ENCODE results near the gene NPEPPS. TPM values are rescaled to one million over a fixed set of nuclear protein-coding genes. Genes with fewer than 3 reads are reported as not detected.

NPEPPS gene
- total RNA-seq, 1 experiment from 2014 or later, result 117 TPM

DNA sequence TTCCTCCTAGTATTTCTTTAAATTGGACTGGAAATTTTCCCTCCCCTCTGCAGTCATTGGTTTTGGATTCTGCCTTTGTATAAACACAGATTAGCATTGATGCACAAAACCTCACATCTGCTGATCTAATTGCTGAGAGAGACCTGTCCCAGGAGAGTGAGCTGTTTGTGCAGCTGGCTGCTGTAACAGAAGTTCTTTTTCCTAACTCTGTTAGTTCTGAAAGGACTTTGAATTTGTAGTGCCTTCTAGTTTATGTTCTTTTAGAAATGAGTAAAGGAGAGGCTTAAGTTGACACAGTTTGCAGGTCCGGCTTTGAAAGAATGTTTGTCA, 73.7 kb downstream of the NPEPPS start:
- no peak overlapping the region for H2AFZ ChIP-seq (ENCODE audit: low read length)
- H3K4me2 ChIP-seq (ENCODE audit: insufficient read depth, insufficient read length, low read length), result no peak overlapping the region
- no peaks in the 10 kb centered on the region for H3K27me3 Mint-ChIP-seq (ENCODE audit: low read depth)
- H3K4me1 ChIP-seq (ENCODE audit: insufficient read depth, low read length), result no peaks in the 10 kb centered on the region
- no peak overlapping the region for H3K27ac ChIP-seq (ENCODE audit: insufficient read length, low read depth, low read length)
- no peak overlapping the region for H3K23ac ChIP-seq (ENCODE audit: insufficient read length, low read depth, low read length)
- no peak overlapping the region for H2AK5ac ChIP-seq (ENCODE audit: insufficient read length, low read length)
- H3K4me1 Mint-ChIP-seq, result no peaks in the 10 kb centered on the region
- no peaks in the 10 kb centered on the region for H3K23me2 ChIP-seq (ENCODE audit: insufficient read length, low read depth, low read length, poor library complexity, severe bottlenecking)
- no peak overlapping the region for H2BK5ac ChIP-seq (ENCODE audit: insufficient read length, low read length)
- H3T11ph ChIP-seq (ENCODE audit: low read length), result no peak overlapping the region
- H3K4ac ChIP-seq (ENCODE audit: low read depth, low read length), result no peak overlapping the region
- no peak overlapping the region for H4K8ac ChIP-seq (replicated peaks; ENCODE audit: insufficient read length, low read depth, low read length)
- no peak for TF ChIP-seq CTCF (conservative IDR thresholded peaks at IDR 0.05)
- H3K27me3 ChIP-seq (ENCODE audit: insufficient read depth, low read length), result no peaks in the 10 kb centered on the region
- no peaks in the 10 kb centered on the region for H4K20me1 ChIP-seq (ENCODE audit: control insufficient read depth, insufficient read depth, insufficient read length)
- no peak overlapping the region for H4K5ac ChIP-seq (ENCODE audit: insufficient read length, low read depth, low read length)
- no peak overlapping the region for H3K4me3 Mint-ChIP-seq
- H3K18ac ChIP-seq (ENCODE audit: insufficient read length, low read depth, low read length), result no peak overlapping the region
- no peak overlapping the region for H4K91ac ChIP-seq (ENCODE audit: insufficient read length, low read depth, low read length)
- WGBS (ENCODE audit: extremely low coverage, insufficient read length, low lambda C conversion rate), result no CpG with 5 or more reads among the region's 1 CpG
- no peaks in the 10 kb centered on the region for H3K9me3 Mint-ChIP-seq
- no peak overlapping the region for H2BK15ac ChIP-seq (ENCODE audit: low read depth, low read length)
- no peak overlapping the region for H3K56ac ChIP-seq (ENCODE audit: insufficient read length, low read depth, low read length)
- no peaks in the 10 kb centered on the region for H3K79me2 ChIP-seq (ENCODE audit: insufficient read depth, low read length)
- no peak overlapping the region for H2BK12ac ChIP-seq (ENCODE audit: insufficient read length, low read depth, low read length)
- no peak overlapping the region for H2BK120ac ChIP-seq (ENCODE audit: low read depth, low read length, poor library complexity, severe bottlenecking)
- no peak overlapping the region for H3K27ac Mint-ChIP-seq
- H3K9me3 ChIP-seq (ENCODE audit: control insufficient read depth, low read depth, low read length), result no peaks in the 10 kb centered on the region
- no peaks in the 10 kb centered on the region for H3K79me1 ChIP-seq (ENCODE audit: insufficient read depth, low read depth, low read length, poor library complexity, severe bottlenecking)
- no peak overlapping the region for H2BK20ac ChIP-seq (ENCODE audit: low read depth, low read length, poor library complexity, severe bottlenecking)
- H3K9ac ChIP-seq (ENCODE audit: extremely low read depth, insufficient read length, low read length), result no peak overlapping the region
- DNase-seq, result no peak
- peaks cover 17 to 74% (median 72%) of the 10 kb centered on the region in 3 experiments for H3K36me3 Mint-ChIP-seq (ENCODE audit: insufficient read depth in 1 of 3, low read depth in 3 of 3)
- no peak overlapping the region for H3K14ac ChIP-seq (ENCODE audit: insufficient read depth, low read length)
